Stimulated activated CD8-positive, alpha-beta memory T cell treated with anti-CD3 and anti-CD28 coated beads, Interleukin-7, amount 100 ng/mL, for 24 hours (primary cell): ENCODE results near the gene SSR2.
"Not testable (repeated sequence)": the region's sequence is repeated elsewhere in the genome, so short reads cannot be mapped to it uniquely, and the experiment has no call there.

ENCODE experiments used
- DNase-seq: peaks from one replicate; pipeline ENCODE4 v3.0.0-alpha.2; 2020; ENCODE audit warnings: low read depth

SSR2 gene

GRCh38 chr1:156048663-156049258 is 28.0 kb upstream of the SSR2 start:
- DNase-seq, result no peak

- DNase-seq, result no peak
These were observed 24.3 kb upstream of the SSR2 start for GRCh38 chr1:156045076-156045475.

GRCh38 chr1:156042828-156043227 is 22.1 kb upstream of the SSR2 start:
- no peak for DNase-seq

- not testable (repeated sequence) for DNase-seq
These were observed 14.2 kb upstream of the SSR2 start for GRCh38 chr1:156034991-156035390.

GRCh38 chr1:156033011-156033410 is 12.3 kb upstream of the SSR2 start:
- DNase-seq, result no peak

GRCh38 chr1:156026588-156026987 is 5.8 kb upstream of the SSR2 start:
- no peak for DNase-seq

- DNase-seq, result peak; percentile 12
These were observed 5.1 kb upstream of the SSR2 start for GRCh38 chr1:156025876-156026275.

- no peak for DNase-seq
These were observed 4.0 kb upstream of the SSR2 start for GRCh38 chr1:156024801-156025200.

- no peak for DNase-seq
These were observed 1.2 kb upstream of the SSR2 start for GRCh38 chr1:156021954-156022353.

GRCh38 chr1:156021093-156021428 is 310 bp upstream of the SSR2 start:
- DNase-seq, result no peak

GRCh38 chr1:156019946-156020292 is 832 bp downstream of the SSR2 start:
- no peak for DNase-seq

- no peak for DNase-seq
These were observed 5.9 kb downstream of the SSR2 start for GRCh38 chr1:156014829-156015228.

GRCh38 chr1:156012051-156012817 is 8.5 kb downstream of the SSR2 start:
- no peak for DNase-seq

- DNase-seq, result no peak
These were observed 11.3 kb downstream of the SSR2 start for GRCh38 chr1:156009404-156009803.

- no peak for DNase-seq
These were observed 13.9 kb downstream of the SSR2 start for GRCh38 chr1:156006666-156007376.

GRCh38 chr1:156004843-156005584 is 15.7 kb downstream of the SSR2 start:
- DNase-seq, result no peak

GRCh38 chr1:156003923-156004188 is 16.9 kb downstream of the SSR2 start:
- DNase-seq, result no peak

GRCh38 chr1:156002188-156002911 is 18.4 kb downstream of the SSR2 start:
- DNase-seq, result no peak

GRCh38 chr1:156001662-156002171 is 19.0 kb downstream of the SSR2 start:
- DNase-seq, result no peak

GRCh38 chr1:156001021-156001661 is 19.6 kb downstream of the SSR2 start:
- no peak for DNase-seq

GRCh38 chr1:155999964-156000363 is 20.8 kb downstream of the SSR2 start:
- DNase-seq, result no peak

- DNase-seq, result no peak
These were observed 24.6 kb downstream of the SSR2 start for GRCh38 chr1:155996166-155996565.
